Measurements from ENCODE around the gene ROBO1. TPM values are rescaled to one million over a fixed set of nuclear protein-coding genes. Genes with fewer than 3 reads are reported as not detected.

ROBO1 gene
- total RNA-seq, 1 experiment from 2014 or later, result 67.6 TPM

DNA sequence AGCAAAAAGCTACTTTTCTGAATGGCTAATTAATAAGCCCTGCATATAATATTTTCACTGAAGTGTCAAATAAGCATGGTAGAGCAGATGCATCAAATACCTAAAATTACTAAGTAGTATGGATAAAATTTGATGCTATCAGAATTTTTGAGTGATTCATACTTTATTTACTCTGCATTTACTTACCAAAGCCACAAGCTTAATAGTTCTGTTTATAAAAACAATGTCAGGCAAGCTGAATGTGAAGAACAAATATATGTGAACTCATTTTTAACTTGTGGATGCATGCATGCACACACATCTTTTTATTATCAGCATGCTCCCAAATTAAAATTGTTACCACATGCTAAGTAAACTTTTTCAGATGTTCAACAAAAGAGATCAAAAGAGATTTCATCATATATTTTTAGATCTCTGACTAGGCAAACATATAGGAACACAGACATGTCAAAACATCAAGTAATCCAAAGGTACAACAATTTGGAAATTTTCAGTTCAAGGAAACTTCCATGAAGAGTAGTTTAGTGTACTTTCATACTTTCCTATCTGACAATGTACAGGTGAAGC is 969.4 kb downstream of the ROBO1 start:
- intact Hi-C loops (cut with micrococcal nuclease; ENCODE audit: unreplicated experiment), result no loop called here
- Histone ChIP-seq H3K4me1 (ENCODE audit: insufficient read depth, low read length, poor library complexity, severe bottlenecking) (peaks cover 17% of the 10 kb centered on the region), H3K36me3 (ENCODE audit: insufficient read depth, low read length, poor library complexity, severe bottlenecking) (no peaks in the 10 kb centered on the region), H3K9me3 (ENCODE audit: low read depth, low read length, poor library complexity, severe bottlenecking) (no peaks in the 10 kb centered on the region), H3K27ac (ENCODE audit: low read depth, low read length, poor library complexity, severe bottlenecking) (no peak overlapping the region), H3K4me3 (ENCODE audit: low read depth, low read length, poor library complexity, severe bottlenecking) (no peak overlapping the region), H3K27me3 (replicated peaks; ENCODE audit: insufficient read depth, low read depth, low read length, poor library complexity) (no peaks in the 10 kb centered on the region)
- TF ChIP-seq EZH2 (IDR thresholded peaks at IDR 0.05; ENCODE audit: borderline replicate concordance, low read depth, low read length, poor library complexity, severe bottlenecking), result no peak
- TF ChIP-seq, protein P1, sequence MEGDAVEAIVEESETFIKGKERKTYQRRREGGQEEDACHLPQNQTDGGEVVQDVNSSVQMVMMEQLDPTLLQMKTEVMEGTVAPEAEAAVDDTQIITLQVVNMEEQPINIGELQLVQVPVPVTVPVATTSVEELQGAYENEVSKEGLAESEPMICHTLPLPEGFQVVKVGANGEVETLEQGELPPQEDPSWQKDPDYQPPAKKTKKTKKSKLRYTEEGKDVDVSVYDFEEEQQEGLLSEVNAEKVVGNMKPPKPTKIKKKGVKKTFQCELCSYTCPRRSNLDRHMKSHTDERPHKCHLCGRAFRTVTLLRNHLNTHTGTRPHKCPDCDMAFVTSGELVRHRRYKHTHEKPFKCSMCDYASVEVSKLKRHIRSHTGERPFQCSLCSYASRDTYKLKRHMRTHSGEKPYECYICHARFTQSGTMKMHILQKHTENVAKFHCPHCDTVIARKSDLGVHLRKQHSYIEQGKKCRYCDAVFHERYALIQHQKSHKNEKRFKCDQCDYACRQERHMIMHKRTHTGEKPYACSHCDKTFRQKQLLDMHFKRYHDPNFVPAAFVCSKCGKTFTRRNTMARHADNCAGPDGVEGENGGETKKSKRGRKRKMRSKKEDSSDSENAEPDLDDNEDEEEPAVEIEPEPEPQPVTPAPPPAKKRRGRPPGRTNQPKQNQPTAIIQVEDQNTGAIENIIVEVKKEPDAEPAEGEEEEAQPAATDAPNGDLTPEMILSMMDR (conservative IDR thresholded peaks at IDR 0.05; ENCODE audit: low read depth, low read length), result no peak
- ChIA-PET POLR2A (ENCODE audit: low non-redundant PET) (no interaction called here), CTCF (no interaction called here)
- no peak for DNase-seq (ENCODE audit: low spot score)
- no TSS peak for BruUV-seq (replicated peaks)

DNA sequence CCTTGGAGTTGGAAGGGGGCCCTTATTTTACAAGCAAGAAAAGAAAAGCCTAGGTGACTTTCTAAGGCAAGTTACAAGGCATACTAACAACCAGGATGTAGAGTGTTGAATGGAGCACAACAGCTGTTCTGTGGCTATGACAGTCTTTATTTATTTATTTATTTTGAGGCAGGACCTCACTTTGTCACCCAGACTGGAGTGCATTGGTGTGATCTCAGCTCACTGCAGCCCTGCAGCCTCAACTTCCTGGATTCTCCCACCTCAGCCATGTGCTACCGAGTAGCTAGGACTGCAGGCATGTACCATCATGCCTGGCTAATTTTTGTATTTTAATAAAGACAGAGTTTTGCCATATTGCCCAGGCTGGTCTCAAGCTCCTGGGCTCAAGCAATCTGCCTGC is 973.4 kb downstream of the ROBO1 start:
- no peak for TF ChIP-seq EZH2 (IDR thresholded peaks at IDR 0.05; ENCODE audit: borderline replicate concordance, low read depth, low read length, poor library complexity, severe bottlenecking)
- TF ChIP-seq, protein P1 (conservative IDR thresholded peaks at IDR 0.05; ENCODE audit: low read depth, low read length), result no peak
- Histone ChIP-seq H3K9me3 (ENCODE audit: low read depth, low read length, poor library complexity, severe bottlenecking) (no peaks in the 10 kb centered on the region), H3K36me3 (ENCODE audit: insufficient read depth, low read length, poor library complexity, severe bottlenecking) (no peaks in the 10 kb centered on the region), H3K27me3 (replicated peaks; ENCODE audit: insufficient read depth, low read depth, low read length, poor library complexity) (no peaks in the 10 kb centered on the region), H3K27ac (ENCODE audit: low read depth, low read length, poor library complexity, severe bottlenecking) (no peak overlapping the region), H3K4me3 (ENCODE audit: low read depth, low read length, poor library complexity, severe bottlenecking) (no peak overlapping the region), H3K4me1 (ENCODE audit: insufficient read depth, low read length, poor library complexity, severe bottlenecking) (peaks cover 8% of the 10 kb centered on the region)
- no TSS peak for BruUV-seq (replicated peaks)
- intact Hi-C loops (cut with micrococcal nuclease; ENCODE audit: unreplicated experiment), result no loop called here
- ChIA-PET CTCF (no interaction called here), POLR2A (ENCODE audit: low non-redundant PET) (no interaction called here)
- DNase-seq (ENCODE audit: low spot score), result no peak

GRCh38 chr3:78792733-78793132 is 975.1 kb downstream of the ROBO1 start:
- CTCF ChIA-PET, result no interaction called here

More at GRCh38 chr3:78792733-78793132, 975.1 kb downstream of the ROBO1 start:
- no peak overlapping the region for H3K4me3 ChIP-seq (ENCODE audit: low read depth, low read length, poor library complexity, severe bottlenecking)
- H3K36me3 ChIP-seq (ENCODE audit: insufficient read depth, low read length, poor library complexity, severe bottlenecking), result no peaks in the 10 kb centered on the region
- H3K27me3 ChIP-seq (replicated peaks; ENCODE audit: insufficient read depth, low read depth, low read length, poor library complexity), result no peaks in the 10 kb centered on the region
- POLR2A ChIA-PET (ENCODE audit: low non-redundant PET), result no interaction called here
- no peak for TF ChIP-seq EZH2 (IDR thresholded peaks at IDR 0.05; ENCODE audit: borderline replicate concordance, low read depth, low read length, poor library complexity, severe bottlenecking)
- TF ChIP-seq, protein P1 (conservative IDR thresholded peaks at IDR 0.05; ENCODE audit: low read depth, low read length), result no peak
- peaks cover 8% of the 10 kb centered on the region for H3K4me1 ChIP-seq (ENCODE audit: insufficient read depth, low read length, poor library complexity, severe bottlenecking)
- BruUV-seq (replicated peaks), result no TSS peak
- intact Hi-C loops (cut with micrococcal nuclease; ENCODE audit: unreplicated experiment), result no loop called here
- H3K27ac ChIP-seq (ENCODE audit: low read depth, low read length, poor library complexity, severe bottlenecking), result no peak overlapping the region
- H3K9me3 ChIP-seq (ENCODE audit: low read depth, low read length, poor library complexity, severe bottlenecking), result no peaks in the 10 kb centered on the region
- DNase-seq (ENCODE audit: low spot score), result no peak

Data from A673 (cell line).